A549 (cell line): Measurements from ENCODE around the gene GUCY1A1. TPM values are rescaled to one million over a fixed set of nuclear protein-coding genes. Genes with fewer than 3 reads are reported as not detected.

Experiments
- ATAC-seq, 2 experiments: fragments of 200-7000 bp in 1 of 2; fragments of >200 bp in 1 of 2; cut with Nextera tagmentation in 1 of 2; cut with Tn5 transposase in 1 of 2; 3 replicates each; pipeline versions ENCODE4 v1.8.0 to v1.9.1; 2018 to 2020; ENCODE audit warnings: mild to moderate bottlenecking in 1 of 2, moderate library complexity in 1 of 2
- CTCF ChIA-PET: fragments of 300-600 bp; sonication (Branson Sonifier 250); formaldehyde crosslinking; extraction: SDS; loops from one replicate; lab custom pipeline; 2021; ENCODE audit warnings: antibody characterized with exemption, inconsistent platforms; lab: Yijun Ruan, JAX
- POLR2A ChIA-PET: fragments of 350-600 bp; formaldehyde crosslinking; extraction: SDS; loops from one replicate; lab custom pipeline; 2021; ENCODE audit warnings: antibody characterized with exemption, inconsistent platforms; lab: Yijun Ruan, JAX
- DNase-seq, 2 experiments: peaks; one replicate each; pipeline versions ENCODE4 v3.0.0 to v3.0.0-alpha.2; 2011 to 2016; ENCODE audit warnings: low read depth in 1 of 2, low spot score in 1 of 2
- FAIRE-seq: peaks from 2 replicates; lab custom pipeline; 2011; peaks lifted over from hg19 to GRCh38; lab: Jason Lieb, UNC
- H3K27ac ChIP-seq, 2 experiments: fragments of >200 bp; sonication (Bioruptor Twin); formaldehyde crosslinking; 3 replicates each; pipeline ENCODE4 v1.5.1; 2016 to 2017
- H3K4me1 ChIP-seq: fragments of >200 bp; sonication (Bioruptor Twin); formaldehyde crosslinking; 3 replicates; pipeline ENCODE4 v1.6.1; 2016
- H3K4me2 ChIP-seq: fragments of >200 bp; sonication (Bioruptor Twin); formaldehyde crosslinking; 3 replicates; pipeline ENCODE4 v1.6.1; 2016
- H3K4me3 ChIP-seq: fragments of >200 bp; sonication (Bioruptor Twin); formaldehyde crosslinking; 3 replicates; pipeline ENCODE4 v1.5.1; 2016
- H3K9me3 ChIP-seq: fragments of >200 bp; sonication (Bioruptor Twin); formaldehyde crosslinking; 3 replicates; pipeline ENCODE4 v1.6.1; 2016
- CBX2 ChIP-seq: fragments of 200-600 bp; sonication (generic); IDR thresholded peaks from 2 replicates; pipeline ENCODE4 v1.6.1; 2016; ENCODE audit warnings: low read depth, mild to moderate bottlenecking, borderline replicate concordance
- CHD4 ChIP-seq: fragments of 200-600 bp; sonication (generic); IDR thresholded peaks from 2 replicates; pipeline ENCODE4 v1.6.1; 2016; ENCODE audit warnings: antibody characterized with exemption, mild to moderate bottlenecking, borderline replicate concordance
- CTCF ChIP-seq: fragments of >200 bp; sonication (Bioruptor Twin); formaldehyde crosslinking; IDR thresholded peaks from 3 replicates; pipeline ENCODE4 v1.5.1; 2016
- E2F6 ChIP-seq: IDR thresholded peaks from 2 replicates; pipeline ENCODE4 v1.6.1; 2012; ENCODE audit warnings: low read depth, borderline replicate concordance
- EHF ChIP-seq: fragments of 250-450 bp; sonication (Bioruptor Pico); IDR thresholded peaks from 2 replicates; pipeline ENCODE4 v1.5.0; 2020; ENCODE audit warnings: mild to moderate bottlenecking
- ELK1 ChIP-seq: fragments of 150-350 bp; IDR thresholded peaks from 2 replicates; pipeline ENCODE4 v1.6.1; 2014; ENCODE audit warnings: low read depth, mild to moderate bottlenecking, low read length
- EP300 ChIP-seq, 2 experiments: fragments of >200 bp; sonication (Bioruptor Twin); formaldehyde crosslinking; IDR thresholded peaks; 2 replicates in 1 of 2; 3 replicates in 1 of 2; pipeline ENCODE4 v1.6.1; 2016 to 2017
- ESRRA ChIP-seq: fragments of 150-350 bp; IDR thresholded peaks from 2 replicates; pipeline ENCODE4 v1.6.1; 2014; ENCODE audit warnings: mild to moderate bottlenecking, low read length, borderline replicate concordance
- FOSB ChIP-seq: fragments of 250-450 bp; sonication (Bioruptor Pico); IDR thresholded peaks from 2 replicates; pipeline ENCODE4 v1.5.0; 2020; ENCODE audit warnings: mild to moderate bottlenecking, moderate library complexity
- FOXS1 ChIP-seq: fragments of 250-450 bp; sonication (Bioruptor Pico); IDR thresholded peaks from 2 replicates; pipeline ENCODE4 v1.5.0; 2020; ENCODE audit warnings: mild to moderate bottlenecking, moderate library complexity
- HDAC2 ChIP-seq: fragments of 200-600 bp; sonication (generic); IDR thresholded peaks from 2 replicates; pipeline ENCODE4 v1.6.1; 2016
- HES2 ChIP-seq: fragments of >200 bp; sonication (Bioruptor Twin); formaldehyde crosslinking; IDR thresholded peaks from 2 replicates; pipeline ENCODE4 v1.6.1; 2016
- HMGXB4 ChIP-seq: fragments of 250-450 bp; sonication (Bioruptor Pico); IDR thresholded peaks from 2 replicates; pipeline ENCODE4 v1.5.0; 2021; ENCODE audit warnings: mild to moderate bottlenecking, moderate library complexity, borderline replicate concordance
- HOXB13 ChIP-seq: fragments of 250-450 bp; sonication (Bioruptor Pico); IDR thresholded peaks from 2 replicates; pipeline ENCODE4 v1.5.0; 2020; ENCODE audit warnings: low read depth, mild to moderate bottlenecking, moderate library complexity
- MAX ChIP-seq: IDR thresholded peaks from 2 replicates; pipeline ENCODE4 v1.6.1; 2012
- NFE2L2 ChIP-seq: fragments of 150-350 bp; conservative IDR thresholded peaks from 2 replicates; pipeline ENCODE4 v1.6.1; 2014; ENCODE audit warnings: low read length
- RAD21 ChIP-seq, 2 experiments: fragments of >200 bp in 1 of 2; sonication (Bioruptor Twin) in 1 of 2; formaldehyde crosslinking in 1 of 2; IDR thresholded peaks in 1 of 2; conservative IDR thresholded peaks in 1 of 2; 2 replicates in 1 of 2; 3 replicates in 1 of 2; pipeline ENCODE4 v1.6.1; 2012 to 2018; ENCODE audit warnings: inconsistent platforms in 1 of 2
- REST ChIP-seq: fragments of 200-600 bp; sonication (generic); IDR thresholded peaks from 2 replicates; pipeline ENCODE4 v1.6.1; 2016; ENCODE audit warnings: antibody characterized with exemption, mild to moderate bottlenecking, moderate library complexity
- RFX5 ChIP-seq: fragments of 450-650 bp; IDR thresholded peaks from 2 replicates; pipeline ENCODE4 v1.7.1; 2014; ENCODE audit warnings: antibody characterized with exemption, mild to moderate bottlenecking, moderate library complexity
- WGBS: methylation state at CpG from one replicate; pipeline ENCODE4 v1.1.6; 2017; ENCODE audit errors: missing lambda C conversion rate; 5-methylcytosine and 5-hydroxymethylcytosine counted together
- polyA plus RNA-seq, 4 experiments: library from polyadenylated mRNA; depleted of rRNA in 3 of 4; stranded (reverse); fragments of >200 nt; fragmentation: RNase III in 1 of 4; extraction: RNeasy Plus Mini Kit Qiagen cat#74134 plus additional on column Dnase treatment in 1 of 4; gene quantifications; 2 replicates in 3 of 4; 3 replicates in 1 of 4; pipeline ENCODE4 v1.2.3, GENCODE V29; 2011 to 2017

GUCY1A1 gene
- polyA plus RNA-seq, 2 of the 4 experiments (the other 2 are of a cell fraction), result not detected

- H3K27ac ChIP-seq, result no peak overlapping the region
- no peaks in the 10 kb centered on the region for H3K9me3 ChIP-seq
- no peaks in the 10 kb centered on the region for H3K4me1 ChIP-seq
- no peak overlapping the region for H3K4me2 ChIP-seq
- FAIRE-seq (no peak), DNase-seq (no peak), ATAC-seq (no peak)
- TF ChIP-seq HMGXB4 (CRISPR knock-in tag) (no peak), RFX5 (no peak), EHF (CRISPR knock-in tag) (no peak), HDAC2 (no peak)
- ChIA-PET CTCF (no interaction called here), POLR2A (no interaction called here)
- no peak overlapping the region for H3K4me3 ChIP-seq
Measured at GRCh38 chr4:155620637-155621036, 46.0 kb upstream of the GUCY1A1 start.

GRCh38 chr4:155624478-155624877 is 42.2 kb upstream of the GUCY1A1 start:
- no peak overlapping the region for H3K4me2 ChIP-seq
- DNase-seq, result no peak
- TF ChIP-seq MAX (no peak), FOXS1 (CRISPR knock-in tag) (no peak)
- TF ChIP-seq, all 56 proteins: peak for 0
- ChIA-PET POLR2A (no interaction called here), CTCF (interaction anchor here (0.7 kb wide), 1 partner anchor 15 kb away, joined by 3 read pairs; no protein-coding TSS in a partner anchor)
- FAIRE-seq (no peak), ATAC-seq (no peak)
- H3K27ac ChIP-seq, result no peak overlapping the region
- no peak overlapping the region for H3K4me3 ChIP-seq
- H3K4me1 ChIP-seq, result no peaks in the 10 kb centered on the region
- no peaks in the 10 kb centered on the region for H3K9me3 ChIP-seq

GRCh38 chr4:155626561-155626960 is 40.1 kb upstream of the GUCY1A1 start:
- POLR2A ChIA-PET, result no interaction called here

More at GRCh38 chr4:155626561-155626960, 40.1 kb upstream of the GUCY1A1 start:
- FAIRE-seq (no peak), ATAC-seq (no peak), DNase-seq (no peak)
- no peak for TF ChIP-seq EP300 (IDR thresholded peaks at IDR 0.05)
- TF ChIP-seq REST, result no peak
- TF ChIP-seq ELK1, result no peak
- TF ChIP-seq ESRRA, result no peak
- no peak for TF ChIP-seq FOSB (CRISPR knock-in tag)
- TF ChIP-seq RAD21 (conservative IDR thresholded peaks at IDR 0.05 in 1 of 2, IDR thresholded peaks at IDR 0.05 in 1 of 2), result no peak
- no peak for TF ChIP-seq CBX2
- no peak for TF ChIP-seq HOXB13 (CRISPR knock-in tag)
- TF ChIP-seq CTCF, result no peak
- TF ChIP-seq CHD4, result no peak
- TF ChIP-seq HES2, result no peak
- TF ChIP-seq E2F6, result no peak
- TF ChIP-seq NFE2L2, result no peak
- CTCF ChIA-PET, result no interaction called here
- no peaks in the 10 kb centered on the region for H3K4me1 ChIP-seq
- 60% methylated on average over 3 of the region's 3 CpGs for WGBS
- H3K4me3 ChIP-seq, result no peak overlapping the region
- no peak overlapping the region for H3K27ac ChIP-seq
- H3K9me3 ChIP-seq, result no peaks in the 10 kb centered on the region
- no peak overlapping the region for H3K4me2 ChIP-seq
